ENCODE measurements around the gene EFCAB6.

DNA sequence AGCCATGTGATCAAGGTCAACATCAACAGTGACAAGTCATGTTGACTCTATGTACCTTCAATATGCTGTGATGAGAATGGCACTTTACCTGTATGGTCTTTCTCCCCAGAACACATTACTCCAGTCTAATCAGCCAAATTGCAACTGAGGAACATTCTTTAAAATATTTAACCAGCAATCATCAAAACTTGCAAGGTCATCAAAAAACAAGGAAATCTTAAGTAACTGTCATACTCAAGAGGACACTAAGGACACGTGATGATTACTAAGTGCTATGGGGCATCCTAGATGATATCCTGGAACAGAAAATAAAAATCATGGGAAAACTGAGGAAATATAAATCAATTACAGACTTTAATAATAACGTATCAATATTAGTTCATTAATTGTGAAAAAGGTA, 118.9 kb downstream of the EFCAB6 start:
- TF ChIP-seq POLR2AphosphoS5 (IDR thresholded peaks at IDR 0.05; ENCODE audit: low read depth, low read length): no peak
- no peak for TF ChIP-seq TAF1 (IDR thresholded peaks at IDR 0.05; ENCODE audit: borderline replicate concordance, low read depth, low read length)
- no peak for TF ChIP-seq POLR2A (IDR thresholded peaks at IDR 0.05; ENCODE audit: low read depth, low read length)
